Calu3 (cell line): ENCODE measurements around the gene EEF1AKMT3. TPM values are rescaled to one million over a fixed set of nuclear protein-coding genes. Genes with fewer than 3 reads are reported as not detected.
A peak's percentile ranks its signal among the peaks of the same experiment; 100 is the strongest.

Experiments
- BruUV-seq: library from RNA; stranded (reverse); fragments of 400-500 nt; replicated peaks from 2 replicates; lab custom pipeline; 2021; lab: Mats Ljungman, UMichigan
- CTCF ChIA-PET: fragments of 300-600 bp; sonication (Branson Sonifier 250); formaldehyde crosslinking; loops from one replicate; lab custom pipeline; 2022; ENCODE audit warnings: antibody characterized with exemption; lab: Charles Lee
- DNase-seq: peaks from one replicate; pipeline ENCODE4 v3.0.0; 2022
- H3K27ac Mint-ChIP-seq: one replicate; pipeline ENCODE4 v1.8.0; 2022; ENCODE audit warnings: mixed read lengths; ENCODE audit not compliant: unreplicated experiment
- H3K27me3 Mint-ChIP-seq: one replicate; pipeline ENCODE4 v1.8.0; 2022; ENCODE audit warnings: mixed read lengths; ENCODE audit not compliant: unreplicated experiment
- H3K36me3 Mint-ChIP-seq: one replicate; pipeline ENCODE4 v1.8.0; 2022; ENCODE audit warnings: mild to moderate bottlenecking, moderate library complexity, mixed read lengths; ENCODE audit not compliant: insufficient read depth, unreplicated experiment
- H3K4me1 Mint-ChIP-seq: one replicate; pipeline ENCODE4 v1.8.0; 2022; ENCODE audit warnings: mild to moderate bottlenecking, low read depth, mixed read lengths; ENCODE audit not compliant: unreplicated experiment
- H3K4me3 Mint-ChIP-seq: one replicate; pipeline ENCODE4 v1.8.0; 2022; ENCODE audit warnings: mild to moderate bottlenecking, low read depth, moderate library complexity, mixed read lengths; ENCODE audit not compliant: unreplicated experiment
- H3K9me3 Mint-ChIP-seq: one replicate; pipeline ENCODE4 v1.8.0; 2022; ENCODE audit warnings: low read depth, mixed read lengths; ENCODE audit not compliant: unreplicated experiment
- CTCF ChIP-seq: fragments of 200-600 bp; IDR thresholded peaks from one replicate; pipeline ENCODE4 v1.8.0; 2022; ENCODE audit warnings: antibody characterized with exemption; ENCODE audit not compliant: unreplicated experiment
- intact Hi-C: fragments of 100-400 bp; cut with micrococcal nuclease; formaldehyde crosslinking; loops from one replicate; pipeline ENCODE4 v1.10.0; 2022; ENCODE audit not compliant: unreplicated experiment
- microRNA-seq: library from miRNA; unstranded; fragments of <30 nt; microRNA quantifications from one replicate; pipeline ENCODE4 v1.2.0, GENCODE V29; 2022
- total RNA-seq: library from RNA; stranded (reverse); gene quantifications from 2 replicates; pipeline ENCODE4 v1.2.3, GENCODE V29; 2022

Gene EEF1AKMT3
- total RNA-seq, 1 experiment from 2014 or later: 8.4 TPM

GRCh38 chr12:57829025-57829777 lies 56.8 kb downstream of the EEF1AKMT3 start:
- Mint-ChIP-seq H3K27me3 (no peaks in the 10 kb centered on the region), H3K4me1 (peaks cover 10% of the 10 kb centered on the region), H3K9me3 (no peaks in the 10 kb centered on the region), H3K36me3 (peaks cover 20% of the 10 kb centered on the region), H3K4me3 (no peak overlapping the region), H3K27ac (no peak overlapping the region)
- BruUV-seq: no TSS peak
- TF ChIP-seq CTCF: no peak
- DNase-seq: no peak
- CTCF ChIA-PET: interaction anchor here (2.0 kb wide), 1 partner anchor 11 kb away, joined by 4 read pairs; the partner anchor contains the start of gene AVIL
- intact Hi-C loops: no loop called here

GRCh38 chr12:57830393-57830792 lies 58.0 kb downstream of the EEF1AKMT3 start:
- DNase-seq: no peak
- Mint-ChIP-seq H3K4me1 (peaks cover 10% of the 10 kb centered on the region), H3K27ac (no peak overlapping the region), H3K9me3 (no peaks in the 10 kb centered on the region), H3K36me3 (peaks cover 14% of the 10 kb centered on the region), H3K27me3 (no peaks in the 10 kb centered on the region), H3K4me3 (no peak overlapping the region)
- intact Hi-C loops: no loop called here
- BruUV-seq: no TSS peak
- CTCF ChIA-PET: no interaction called here
- no peak for TF ChIP-seq CTCF

Small RNA genes lying within 50 kb of the gene (microRNA-seq; reads per million reads assigned to microRNA genes)
- gene MIR26A2: 70.3 reads per million, percentile 60 among the genes with 10 or more reads in this experiment
- gene MIR6759: 1.1 reads per million

Other genes starting within 250 kb of the EEF1AKMT3 start
- 119 and 127 TPM in 2 replicates for gene MBD6, start 249.8 kb upstream of the EEF1AKMT3 start, total RNA-seq
- gene DCTN2, start 225.4 kb upstream of the EEF1AKMT3 start, total RNA-seq: 121 and 131 TPM in 2 replicates
- gene KIF5A, start 222.6 kb upstream of the EEF1AKMT3 start, total RNA-seq: 0.10 TPM in 1 of 2 replicates, not detected in the other
- gene PIP4K2C, start 181.4 kb upstream of the EEF1AKMT3 start, total RNA-seq: 66.3 and 80.3 TPM in 2 replicates
- 23.1 and 25.9 TPM in 2 replicates for gene DTX3, start 167.8 kb upstream of the EEF1AKMT3 start, total RNA-seq
- 2.2 and 4.7 TPM in 2 replicates for gene ARHGEF25, start 161.2 kb upstream of the EEF1AKMT3 start, total RNA-seq
- gene B4GALNT1, start 139.4 kb upstream of the EEF1AKMT3 start, total RNA-seq: 8.1 and 11.1 TPM in 2 replicates
- 221 and 258 TPM in 2 replicates for gene OS9, start 78.5 kb upstream of the EEF1AKMT3 start, total RNA-seq
- gene AGAP2, start 33.9 kb upstream of the EEF1AKMT3 start, total RNA-seq: 0.57 and 0.59 TPM in 2 replicates
- 40.2 and 46.7 TPM in 2 replicates for gene TSPAN31, start 27.6 kb upstream of the EEF1AKMT3 start, total RNA-seq
- gene CDK4, start 20.3 kb upstream of the EEF1AKMT3 start, total RNA-seq: 188 and 199 TPM in 2 replicates
- 39.0 and 42.4 TPM in 2 replicates for gene MARCHF9, start 17.5 kb upstream of the EEF1AKMT3 start, total RNA-seq
- gene CYP27B1, start 5.5 kb upstream of the EEF1AKMT3 start, total RNA-seq: 1.8 TPM in 2 replicates
- gene METTL1, start 509 bp upstream of the EEF1AKMT3 start, total RNA-seq: 50.5 and 51.8 TPM in 2 replicates
- 47.1 and 49.0 TPM in 2 replicates for gene TSFM, start 10.2 kb downstream of the EEF1AKMT3 start, total RNA-seq
- gene AVIL, start 46.1 kb downstream of the EEF1AKMT3 start, total RNA-seq: 6.4 and 7.9 TPM in 2 replicates
- 117 and 119 TPM in 2 replicates for gene CTDSP2, start 74.1 kb downstream of the EEF1AKMT3 start, total RNA-seq
- gene ATP23, start 169.0 kb downstream of the EEF1AKMT3 start, total RNA-seq: 10.7 and 12.8 TPM in 2 replicates